ENCODE measurements around the gene SAMD3.
"Not testable (repeated sequence)": the region's sequence is repeated elsewhere in the genome, so short reads cannot be mapped to it uniquely, and the experiment has no call there.

The SAMD3 gene

GRCh38 chr6:130173377-130174004 lies 49.3 kb downstream of the SAMD3 start:
- not testable (repeated sequence) for DNase-seq (ENCODE audit: low read depth)

- DNase-seq (ENCODE audit: low read depth) = not testable (repeated sequence)
Observed at GRCh38 chr6:130170160-130170559, 52.6 kb downstream of the SAMD3 start.

GRCh38 chr6:130167655-130168054 lies 55.1 kb downstream of the SAMD3 start:
- DNase-seq (ENCODE audit: low read depth) = peak; percentile 13

- DNase-seq (ENCODE audit: low read depth) = no peak
Observed at GRCh38 chr6:130164251-130164650, 58.5 kb downstream of the SAMD3 start.

- no peak for DNase-seq (ENCODE audit: low read depth)
Observed at GRCh38 chr6:130163266-130163665, 59.5 kb downstream of the SAMD3 start.

GRCh38 chr6:130162421-130162820 lies 60.3 kb downstream of the SAMD3 start:
- no peak for DNase-seq (ENCODE audit: low read depth)

- DNase-seq (ENCODE audit: low read depth) = no peak
Observed at GRCh38 chr6:130161683-130162404, 60.9 kb downstream of the SAMD3 start.

GRCh38 chr6:130159956-130160355 lies 62.8 kb downstream of the SAMD3 start:
- DNase-seq (ENCODE audit: low read depth) = no peak

- DNase-seq (ENCODE audit: low read depth) = no peak
Observed at GRCh38 chr6:130158548-130158947, 64.2 kb downstream of the SAMD3 start.

- DNase-seq (ENCODE audit: low read depth) = peak; percentile 1
Observed at GRCh38 chr6:130158056-130158455, 64.7 kb downstream of the SAMD3 start.

- DNase-seq (ENCODE audit: low read depth) = no peak
Observed at GRCh38 chr6:130156908-130157307, 65.8 kb downstream of the SAMD3 start.

- no peak for DNase-seq (ENCODE audit: low read depth)
Observed at GRCh38 chr6:130152908-130153510, 69.7 kb downstream of the SAMD3 start.

- DNase-seq (ENCODE audit: low read depth) = no peak
Observed at GRCh38 chr6:130150906-130151305, 71.8 kb downstream of the SAMD3 start.

- not testable (repeated sequence) for DNase-seq (ENCODE audit: low read depth)
Observed at GRCh38 chr6:130149016-130149415, 73.7 kb downstream of the SAMD3 start.

- DNase-seq (ENCODE audit: low read depth) = no peak
Observed at GRCh38 chr6:130148181-130148580, 74.6 kb downstream of the SAMD3 start.

- no peak for DNase-seq (ENCODE audit: low read depth)
Observed at GRCh38 chr6:130147111-130147510, 75.6 kb downstream of the SAMD3 start.

- DNase-seq (ENCODE audit: low read depth) = peak; percentile 39
Observed at GRCh38 chr6:130143709-130144108, 79.0 kb downstream of the SAMD3 start.

- DNase-seq (ENCODE audit: low read depth) = no peak
Observed at GRCh38 chr6:130140084-130140483, 82.7 kb downstream of the SAMD3 start.

GRCh38 chr6:130138909-130139242 lies 83.9 kb downstream of the SAMD3 start:
- no peak for DNase-seq (ENCODE audit: low read depth)

GRCh38 chr6:130138116-130138908 lies 84.4 kb downstream of the SAMD3 start:
- DNase-seq (ENCODE audit: low read depth) = no peak

- peak; percentile 25 for DNase-seq (ENCODE audit: low read depth)
Observed at GRCh38 chr6:130136798-130137197, 86.0 kb downstream of the SAMD3 start.

GRCh38 chr6:130134582-130134981 lies 88.2 kb downstream of the SAMD3 start:
- DNase-seq (ENCODE audit: low read depth) = no peak

GRCh38 chr6:130132286-130132701 lies 90.5 kb downstream of the SAMD3 start:
- no peak for DNase-seq (ENCODE audit: low read depth)

All from EH (cell line).